WTC11 (cell line): Measurements from ENCODE around the gene EGLN2. TPM values are rescaled to one million over a fixed set of nuclear protein-coding genes. Genes with fewer than 3 reads are reported as not detected.
A peak's percentile ranks its signal among the peaks of the same experiment; 100 is the strongest.

ENCODE experiments used
- ATAC-seq: fragments of 200-7000 bp; cut with Tn5 transposase; 2 replicates; pipeline ENCODE4 v1.10.0; 2021; ENCODE audit warnings: mild to moderate bottlenecking, moderate library complexity
- CTCF ChIA-PET: fragments of 300-600 bp; sonication (Branson Sonifier 250); formaldehyde crosslinking; loops from one replicate; lab custom pipeline; 2021; ENCODE audit warnings: antibody characterized with exemption; lab: Charles Lee
- POLR2A ChIA-PET: fragments of 350-600 bp; sonication (Branson Sonifier 250); formaldehyde crosslinking; loops from one replicate; lab custom pipeline; 2021; ENCODE audit warnings: antibody characterized with exemption; lab: Charles Lee
- DNase-seq: peaks from one replicate; pipeline ENCODE4 v3.0.0; 2021; ENCODE audit warnings: low spot score
- H3K27ac Mint-ChIP-seq: 2 replicates; pipeline ENCODE4 v1.8.0; 2021; ENCODE audit warnings: mixed read lengths
- H3K27me3 Mint-ChIP-seq: 2 replicates; pipeline ENCODE4 v1.8.0; 2021; ENCODE audit warnings: low read depth, mild to moderate bottlenecking, moderate library complexity, mixed read lengths
- H3K36me3 Mint-ChIP-seq: 2 replicates; pipeline ENCODE4 v1.8.0; 2021; ENCODE audit warnings: mixed read lengths
- H3K4me1 Mint-ChIP-seq: 2 replicates; pipeline ENCODE4 v1.8.0; 2022; ENCODE audit warnings: mixed read lengths
- H3K4me3 Mint-ChIP-seq: 2 replicates; pipeline ENCODE4 v1.8.0; 2021; ENCODE audit warnings: mild to moderate bottlenecking, moderate library complexity, mixed read lengths
- H3K9me3 Mint-ChIP-seq: 2 replicates; pipeline ENCODE4 v1.8.0; 2021; ENCODE audit warnings: mixed read lengths
- ARID4B ChIP-seq: sonication (generic); formaldehyde crosslinking; IDR thresholded peaks from 2 replicates; pipeline ENCODE4 v1.8.0; 2023; ENCODE audit warnings: missing genetic modification reagents, mild to moderate bottlenecking, borderline replicate concordance
- E2F5 ChIP-seq: sonication (generic); formaldehyde crosslinking; IDR thresholded peaks from 2 replicates; pipeline ENCODE4 v1.8.1; 2022; ENCODE audit warnings: mild to moderate bottlenecking, moderate library complexity, missing genetic modification reagents
- ESRRA ChIP-seq: sonication (generic); formaldehyde crosslinking; IDR thresholded peaks from 2 replicates; pipeline ENCODE4 v1.8.1; 2022; ENCODE audit warnings: mild to moderate bottlenecking, missing genetic modification reagents, borderline replicate concordance
- FOXP1 ChIP-seq: sonication (generic); formaldehyde crosslinking; IDR thresholded peaks from 2 replicates; pipeline ENCODE4 v1.8.0; 2022; ENCODE audit warnings: missing genetic modification reagents, mild to moderate bottlenecking, moderate library complexity, borderline replicate concordance
- JAZF1 ChIP-seq: fragments of 250-450 bp; sonication (Bioruptor Pico); IDR thresholded peaks from 2 replicates; pipeline ENCODE4 v1.9.0; 2021; ENCODE audit warnings: moderate library complexity, mild to moderate bottlenecking, inconsistent platforms
- RELA ChIP-seq: sonication (generic); formaldehyde crosslinking; IDR thresholded peaks from 2 replicates; pipeline ENCODE4 v1.8.1; 2022; ENCODE audit warnings: missing genetic modification reagents, mild to moderate bottlenecking, borderline replicate concordance
- TEAD1 ChIP-seq: sonication (generic); formaldehyde crosslinking; IDR thresholded peaks from 2 replicates; pipeline ENCODE4 v1.8.0; 2022; ENCODE audit warnings: mild to moderate bottlenecking, missing genetic modification reagents
- ZNF121 ChIP-seq: sonication (generic); formaldehyde crosslinking; IDR thresholded peaks from 2 replicates; pipeline ENCODE4 v1.8.0; 2023; ENCODE audit warnings: missing genetic modification reagents
- ZNF219 ChIP-seq: sonication (generic); formaldehyde crosslinking; IDR thresholded peaks from 2 replicates; pipeline ENCODE4 v1.8.0; 2023; ENCODE audit warnings: missing genetic modification reagents, mild to moderate bottlenecking, borderline replicate concordance
- ZNF416 ChIP-seq: fragments of 250-450 bp; sonication (Bioruptor Pico); IDR thresholded peaks from 2 replicates; pipeline ENCODE4 v1.9.0; 2021; ENCODE audit warnings: mild to moderate bottlenecking, inconsistent platforms
- total RNA-seq: library from RNA; stranded (reverse); gene quantifications from 3 replicates; pipeline ENCODE4 v1.2.3, GENCODE V29; 2021
- TF ChIP-seq, protein P1 (sequence below): sonication (generic); formaldehyde crosslinking; IDR thresholded peaks from 2 replicates; pipeline ENCODE4 v1.8.1; 2023; ENCODE audit warnings: mild to moderate bottlenecking, missing genetic modification reagents, moderate library complexity
- TF ChIP-seq, protein P2 (sequence below): fragments of 250-450 bp; sonication (Bioruptor Pico); IDR thresholded peaks from 2 replicates; pipeline ENCODE4 v1.9.0; 2021; ENCODE audit warnings: mild to moderate bottlenecking

EGLN2 gene
- total RNA-seq, 1 experiment from 2014 or later = 102 TPM

DNA sequence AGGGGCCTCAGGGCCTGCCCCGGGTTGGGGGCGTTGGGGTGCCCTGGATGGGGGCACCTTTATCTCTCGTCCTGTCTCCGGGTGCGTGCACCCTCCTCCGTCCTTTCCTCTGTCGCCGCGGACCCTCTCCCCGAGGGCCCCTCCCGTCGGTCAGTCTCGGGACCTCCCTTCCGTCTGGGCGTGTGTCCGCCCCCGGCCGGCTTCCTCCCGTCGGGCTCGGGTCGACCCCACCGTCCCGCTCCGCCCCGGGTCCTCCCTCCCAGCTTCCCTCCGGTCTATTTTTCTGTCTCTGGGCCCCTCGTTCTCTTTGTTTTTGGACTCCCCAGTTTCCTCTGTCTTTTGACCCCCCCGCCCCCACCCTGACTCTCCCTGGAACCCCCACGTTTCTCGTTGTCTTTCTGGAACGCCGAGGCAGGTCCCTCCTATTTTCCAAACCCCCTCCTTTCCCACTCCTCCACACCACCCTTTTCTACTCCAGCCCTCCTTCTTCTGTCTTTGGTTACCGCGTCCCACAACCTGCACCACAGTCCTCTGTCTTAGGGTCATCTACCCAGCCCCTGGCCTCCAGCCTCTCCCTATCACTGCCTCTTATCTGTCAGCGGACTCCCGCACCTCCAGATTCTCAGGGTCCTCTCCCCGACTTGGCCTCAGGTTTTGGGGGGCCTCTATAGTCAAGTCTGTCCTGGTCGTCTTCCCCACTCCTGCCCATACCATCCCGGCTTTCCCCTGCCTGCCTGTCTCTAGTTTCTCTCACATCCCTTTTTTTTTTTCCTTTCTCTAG lies 757 bp downstream of the EGLN2 start (continued):
- peak; percentile 31; the same call in 1 of the 2 replicates for TF ChIP-seq ARID4B
- TF ChIP-seq TEAD1 = no peak
- no peak for TF ChIP-seq ZNF219
- TF ChIP-seq, protein P1, sequence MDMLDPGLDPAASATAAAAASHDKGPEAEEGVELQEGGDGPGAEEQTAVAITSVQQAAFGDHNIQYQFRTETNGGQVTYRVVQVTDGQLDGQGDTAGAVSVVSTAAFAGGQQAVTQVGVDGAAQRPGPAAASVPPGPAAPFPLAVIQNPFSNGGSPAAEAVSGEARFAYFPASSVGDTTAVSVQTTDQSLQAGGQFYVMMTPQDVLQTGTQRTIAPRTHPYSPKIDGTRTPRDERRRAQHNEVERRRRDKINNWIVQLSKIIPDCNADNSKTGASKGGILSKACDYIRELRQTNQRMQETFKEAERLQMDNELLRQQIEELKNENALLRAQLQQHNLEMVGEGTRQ (CRISPR knock-in tag) = no peak
- TF ChIP-seq ZNF416 (CRISPR knock-in tag) = no peak

- Mint-ChIP-seq H3K4me1 (peaks cover 56% of the 10 kb centered on the region), H3K36me3 (peaks cover 9% of the 10 kb centered on the region), H3K9me3 (no peaks in the 10 kb centered on the region), H3K27me3 (no peaks in the 10 kb centered on the region), H3K4me3 (peak overlapping the region; percentile 84), H3K27ac (peak overlapping the region; percentile 87)
- DNase-seq = no peak
- no peak for TF ChIP-seq E2F5
- no peak for TF ChIP-seq RELA (CRISPR knock-in tag)
- TF ChIP-seq, protein P1 (CRISPR knock-in tag) = no peak
- TF ChIP-seq TEAD1 = no peak
- TF ChIP-seq ESRRA (CRISPR knock-in tag) = 0 out of 2 replicates have a peak, but pooled peaks have one; percentile 26
- TF ChIP-seq JAZF1 (CRISPR knock-in tag) = no peak
- TF ChIP-seq ZNF121 = no peak
- CTCF ChIA-PET = interaction anchor here (0.6 kb wide), 1 partner anchor 66 kb away, joined by 4 read pairs; no protein-coding TSS in a partner anchor
- POLR2A ChIA-PET = interaction anchor here (0.9 kb wide), 1 partner anchor 84 kb away, joined by 18 read pairs; the partner anchor contains the start of genes COQ8B and ITPKC
- no peak for ATAC-seq
These were observed 1.5 kb downstream of the EGLN2 start for GRCh38 chr19:40800339-40800996.

GRCh38 chr19:40800997-40801377 lies 2.0 kb downstream of the EGLN2 start:
- no peak overlapping the region for H3K27ac Mint-ChIP-seq
- no peaks in the 10 kb centered on the region for H3K9me3 Mint-ChIP-seq
- H3K27me3 Mint-ChIP-seq = no peaks in the 10 kb centered on the region
- TF ChIP-seq, protein P2, sequence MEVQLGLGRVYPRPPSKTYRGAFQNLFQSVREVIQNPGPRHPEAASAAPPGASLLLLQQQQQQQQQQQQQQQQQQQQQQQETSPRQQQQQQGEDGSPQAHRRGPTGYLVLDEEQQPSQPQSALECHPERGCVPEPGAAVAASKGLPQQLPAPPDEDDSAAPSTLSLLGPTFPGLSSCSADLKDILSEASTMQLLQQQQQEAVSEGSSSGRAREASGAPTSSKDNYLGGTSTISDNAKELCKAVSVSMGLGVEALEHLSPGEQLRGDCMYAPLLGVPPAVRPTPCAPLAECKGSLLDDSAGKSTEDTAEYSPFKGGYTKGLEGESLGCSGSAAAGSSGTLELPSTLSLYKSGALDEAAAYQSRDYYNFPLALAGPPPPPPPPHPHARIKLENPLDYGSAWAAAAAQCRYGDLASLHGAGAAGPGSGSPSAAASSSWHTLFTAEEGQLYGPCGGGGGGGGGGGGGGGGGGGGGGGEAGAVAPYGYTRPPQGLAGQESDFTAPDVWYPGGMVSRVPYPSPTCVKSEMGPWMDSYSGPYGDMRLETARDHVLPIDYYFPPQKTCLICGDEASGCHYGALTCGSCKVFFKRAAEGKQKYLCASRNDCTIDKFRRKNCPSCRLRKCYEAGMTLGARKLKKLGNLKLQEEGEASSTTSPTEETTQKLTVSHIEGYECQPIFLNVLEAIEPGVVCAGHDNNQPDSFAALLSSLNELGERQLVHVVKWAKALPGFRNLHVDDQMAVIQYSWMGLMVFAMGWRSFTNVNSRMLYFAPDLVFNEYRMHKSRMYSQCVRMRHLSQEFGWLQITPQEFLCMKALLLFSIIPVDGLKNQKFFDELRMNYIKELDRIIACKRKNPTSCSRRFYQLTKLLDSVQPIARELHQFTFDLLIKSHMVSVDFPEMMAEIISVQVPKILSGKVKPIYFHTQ (CRISPR knock-in tag) = no peak
- TF ChIP-seq E2F5 (no peak), FOXP1 (CRISPR knock-in tag) (peak; percentile 35; the same call in 1 of the 2 replicates)
- peak overlapping the region; percentile 84 for H3K4me3 Mint-ChIP-seq
- H3K4me1 Mint-ChIP-seq = peaks cover 61% of the 10 kb centered on the region
- ChIA-PET POLR2A (interaction anchor here (0.6 to 0.9 kb wide), 2 partner anchors 84 to 180 kb away, joined by 4 to 18 read pairs; partner anchors contain the start of genes COQ8B and ITPKC), CTCF (no interaction called here)
- ATAC-seq = no peak
- DNase-seq = no peak
- H3K36me3 Mint-ChIP-seq = peaks cover 9% of the 10 kb centered on the region
